HepG2 (cell line): ENCODE results near the gene ANKHD1. TPM values are rescaled to one million over a fixed set of nuclear protein-coding genes. Genes with fewer than 3 reads are reported as not detected.

Source experiments
- ARID5B ChIP-seq: IDR thresholded peaks from 2 replicates; pipeline ENCODE4 v1.4.0; 2020; ENCODE audit warnings: mild to moderate bottlenecking, missing genetic modification reagents
- DNMT1 ChIP-seq: sonication (generic); formaldehyde crosslinking; IDR thresholded peaks from 2 replicates; pipeline ENCODE4 v1.5.1; 2020; ENCODE audit warnings: mild to moderate bottlenecking, missing genetic modification reagents
- DNMT3B ChIP-seq: conservative IDR thresholded peaks from 2 replicates; pipeline ENCODE4 v1.6.1; 2016; ENCODE audit warnings: missing biosample characterization, control low read depth
- HMG20A ChIP-seq: IDR thresholded peaks from 2 replicates; pipeline ENCODE4 v1.6.1; 2016; ENCODE audit warnings: borderline replicate concordance
- JUN ChIP-seq: sonication (generic); formaldehyde crosslinking; IDR thresholded peaks from 2 replicates; pipeline ENCODE4 v1.4.0; 2020; ENCODE audit warnings: mild to moderate bottlenecking, missing genetic modification reagents
- KAT8 ChIP-seq: IDR thresholded peaks from 2 replicates; pipeline ENCODE4 v1.6.1; 2016; ENCODE audit warnings: missing genetic modification reagents, missing compliant biosample characterization
- MAF1 ChIP-seq: sonication (generic); formaldehyde crosslinking; IDR thresholded peaks from 2 replicates; pipeline ENCODE4 v1.5.0; 2020; ENCODE audit warnings: missing genetic modification reagents, borderline replicate concordance
- MEF2D ChIP-seq: sonication (generic); formaldehyde crosslinking; IDR thresholded peaks from 2 replicates; pipeline ENCODE4 v1.5.1; 2020; ENCODE audit warnings: mild to moderate bottlenecking, missing genetic modification reagents
- NFATC3 ChIP-seq: sonication (generic); formaldehyde crosslinking; IDR thresholded peaks from 2 replicates; pipeline ENCODE4 v1.5.1; 2020; ENCODE audit warnings: mild to moderate bottlenecking, missing genetic modification reagents
- NR3C1 ChIP-seq: sonication (generic); formaldehyde crosslinking; IDR thresholded peaks from 2 replicates; pipeline ENCODE4 v1.4.0; 2020; ENCODE audit warnings: missing genetic modification reagents
- PAXIP1 ChIP-seq: sonication (generic); formaldehyde crosslinking; conservative IDR thresholded peaks from 2 replicates; pipeline ENCODE4 v1.4.0; 2020; ENCODE audit warnings: mild to moderate bottlenecking, missing genetic modification reagents, moderate library complexity
- RARA ChIP-seq: IDR thresholded peaks from 2 replicates; pipeline ENCODE4 v1.6.1; 2016; ENCODE audit warnings: missing genetic modification reagents, missing compliant biosample characterization
- RXRA ChIP-seq: sonication (generic); formaldehyde crosslinking; IDR thresholded peaks from 2 replicates; pipeline ENCODE4 v1.5.1; 2020; ENCODE audit warnings: missing genetic modification reagents
- SPEN ChIP-seq: sonication (generic); formaldehyde crosslinking; IDR thresholded peaks from 2 replicates; pipeline ENCODE4 v1.5.1; 2020; ENCODE audit warnings: low read depth, mild to moderate bottlenecking, missing genetic modification reagents
- UBTF ChIP-seq: sonication (generic); formaldehyde crosslinking; IDR thresholded peaks from 2 replicates; pipeline ENCODE4 v1.4.0; 2020; ENCODE audit warnings: mild to moderate bottlenecking, missing genetic modification reagents
- ZBTB43 ChIP-seq: sonication (generic); formaldehyde crosslinking; conservative IDR thresholded peaks from 2 replicates; pipeline ENCODE4 v1.4.0; 2020; ENCODE audit warnings: missing genetic modification reagents
- ZNF337 ChIP-seq: sonication (generic); formaldehyde crosslinking; IDR thresholded peaks from 2 replicates; pipeline ENCODE4 v1.5.1; 2020; ENCODE audit warnings: missing genetic modification reagents, low read depth, mild to moderate bottlenecking, borderline replicate concordance
- ZNF615 ChIP-seq: sonication (generic); formaldehyde crosslinking; IDR thresholded peaks from 2 replicates; pipeline ENCODE4 v1.5.0; 2020; ENCODE audit warnings: mild to moderate bottlenecking, missing genetic modification reagents, borderline replicate concordance
- ZNF644 ChIP-seq: IDR thresholded peaks from 2 replicates; pipeline ENCODE4 v1.6.1; 2016; ENCODE audit warnings: low read depth
- ZNF777 ChIP-seq: sonication (generic); formaldehyde crosslinking; IDR thresholded peaks from 2 replicates; pipeline ENCODE4 v1.4.0; 2020; ENCODE audit warnings: missing genetic modification reagents
- ZNF792 ChIP-seq: IDR thresholded peaks from 2 replicates; pipeline ENCODE4 v1.6.1; 2016
- ZNF883 ChIP-seq: sonication (generic); formaldehyde crosslinking; IDR thresholded peaks from 2 replicates; pipeline ENCODE4 v1.5.1; 2020; ENCODE audit warnings: mild to moderate bottlenecking, missing genetic modification reagents; ENCODE audit errors: not compliant biosample characterization
- polyA plus RNA-seq, 8 experiments: library from polyadenylated mRNA; depleted of rRNA in 3 of 8; stranded (reverse) in 7 of 8; unstranded in 1 of 8; fragments of >200 nt; fragmentation: Illumina TruSeq in 4 of 8; extraction: Trizol in 4 of 8; gene quantifications; 2 replicates each; pipeline versions ENCODE4 v1.2.1 to v1.2.3, GENCODE V29; 2011 to 2016; ENCODE audit warnings: low read depth in 4 of 8, missing spikeins in 1 of 8, mixed read lengths in 1 of 8; ENCODE audit not compliant: insufficient read depth in 1 of 8
- total RNA-seq, 5 experiments: library from RNA; depleted of rRNA; stranded (reverse); fragments of >200 nt; fragmentation: Illumina TruSeq; extraction: Trizol; gene quantifications; 2 replicates each; pipeline ENCODE4 v1.2.3, GENCODE V29; 2016; ENCODE audit warnings: low read depth in 1 of 5

Gene ANKHD1
- total and polyA plus RNA-seq, 2 of the 13 experiments (the other 11 are each of a cell fraction or from before 2014, with no cell fraction given) = 69.9 to 82.0 TPM

GRCh38 chr5:140357726-140358093, 43.9 kb upstream of the ANKHD1 start (continued):
- TF ChIP-seq UBTF (CRISPR knock-in tag) (no peak), HMG20A (peak; percentile 19; the same call in 1 of the 2 replicates), ZNF777 (CRISPR knock-in tag) (no peak), KAT8 (CRISPR knock-in tag) (peak; percentile 55), ZNF883 (CRISPR knock-in tag) (no peak), JUN (CRISPR knock-in tag) (peak; percentile 91), PAXIP1 (no peak), RXRA (CRISPR knock-in tag) (0 out of 2 replicates have a peak, but pooled peaks have one; percentile 12), ZNF644 (CRISPR knock-in tag) (no peak), ARID5B (peak; percentile 52; the same call in 1 of the 2 replicates), NFATC3 (CRISPR knock-in tag) (no peak), ZNF615 (CRISPR knock-in tag) (no peak), MEF2D (CRISPR knock-in tag) (no peak), SPEN (0 out of 2 replicates have a peak, but pooled peaks have one; percentile 22), ZNF792 (0 out of 2 replicates have a peak, but pooled peaks have one; percentile 22), DNMT1 (CRISPR knock-in tag) (no peak), MAF1 (CRISPR knock-in tag) (no peak), ZNF337 (CRISPR knock-in tag) (0 out of 2 replicates have a peak, but pooled peaks have one; percentile 42), RARA (CRISPR knock-in tag) (no peak), DNMT3B (CRISPR knock-in tag) (no peak), NR3C1 (no peak), ZBTB43 (no peak)
